Measurements from ENCODE around the gene IZUMO1R. TPM values are rescaled to one million over a fixed set of nuclear protein-coding genes. Genes with fewer than 3 reads are reported as not detected.
"Not testable (repeated sequence)": the region's sequence is repeated elsewhere in the genome, so short reads cannot be mapped to it uniquely, and the experiment has no call there.

IZUMO1R gene
- total RNA-seq, 1 experiment from 2014 or later, result not detected

DNA sequence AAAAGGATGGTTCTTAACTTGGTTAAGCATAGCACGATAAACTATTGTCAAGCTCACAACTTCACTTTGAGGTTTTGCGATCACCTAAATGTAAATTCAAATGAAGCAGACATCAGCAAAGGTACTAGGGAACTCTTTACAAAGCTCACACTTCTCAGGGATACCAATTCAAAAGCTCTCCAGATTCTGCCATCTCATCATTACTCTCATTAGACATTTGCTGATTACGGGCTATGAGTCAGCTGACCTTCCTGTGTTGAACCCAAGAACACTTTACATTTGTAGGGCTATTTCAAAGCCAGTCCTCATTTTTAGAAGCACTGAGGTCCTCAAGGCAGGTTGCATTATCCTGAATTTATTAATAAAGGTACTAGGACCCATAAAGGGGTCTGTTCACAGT lies 28.4 kb upstream of the IZUMO1R start:
- Histone ChIP-seq H3K4me3 (no peak overlapping the region), H3K79me2 (ENCODE audit: low read depth) (no peaks in the 10 kb centered on the region), H3F3A (ENCODE audit: insufficient read depth, low read depth) (no peaks in the 10 kb centered on the region), H2AFZ (no peak overlapping the region), H3K9me2 (ENCODE audit: insufficient read depth) (no peaks in the 10 kb centered on the region), H3K27ac (no peak overlapping the region), H4K20me1 (ENCODE audit: insufficient read depth) (no peaks in the 10 kb centered on the region), H3K27me3 (ENCODE audit: insufficient read depth, low read depth) (no peaks in the 10 kb centered on the region), H3K9me3 (ENCODE audit: insufficient read depth, low read depth) (no peaks in the 10 kb centered on the region), H3K4me2 (no peak overlapping the region), H3K36me3 (ENCODE audit: low read depth) (no peaks in the 10 kb centered on the region), H3K4me1 (replicated peaks; ENCODE audit: insufficient read depth) (no peaks in the 10 kb centered on the region)
- DNase-seq, result no peak
- ChIA-PET POLR2A (ENCODE audit: unreplicated experiment) (interaction anchor here (0.9 kb wide), 1 partner anchor 140 kb away, joined by 5 read pairs; no protein-coding TSS in a partner anchor), CTCF (no interaction called here)
- intact Hi-C loops (cut with micrococcal nuclease; ENCODE audit: unreplicated experiment), result no loop called here
- no peak for TF ChIP-seq EZH2 (IDR thresholded peaks at IDR 0.05; ENCODE audit: low read depth)
- TF ChIP-seq, protein P1, sequence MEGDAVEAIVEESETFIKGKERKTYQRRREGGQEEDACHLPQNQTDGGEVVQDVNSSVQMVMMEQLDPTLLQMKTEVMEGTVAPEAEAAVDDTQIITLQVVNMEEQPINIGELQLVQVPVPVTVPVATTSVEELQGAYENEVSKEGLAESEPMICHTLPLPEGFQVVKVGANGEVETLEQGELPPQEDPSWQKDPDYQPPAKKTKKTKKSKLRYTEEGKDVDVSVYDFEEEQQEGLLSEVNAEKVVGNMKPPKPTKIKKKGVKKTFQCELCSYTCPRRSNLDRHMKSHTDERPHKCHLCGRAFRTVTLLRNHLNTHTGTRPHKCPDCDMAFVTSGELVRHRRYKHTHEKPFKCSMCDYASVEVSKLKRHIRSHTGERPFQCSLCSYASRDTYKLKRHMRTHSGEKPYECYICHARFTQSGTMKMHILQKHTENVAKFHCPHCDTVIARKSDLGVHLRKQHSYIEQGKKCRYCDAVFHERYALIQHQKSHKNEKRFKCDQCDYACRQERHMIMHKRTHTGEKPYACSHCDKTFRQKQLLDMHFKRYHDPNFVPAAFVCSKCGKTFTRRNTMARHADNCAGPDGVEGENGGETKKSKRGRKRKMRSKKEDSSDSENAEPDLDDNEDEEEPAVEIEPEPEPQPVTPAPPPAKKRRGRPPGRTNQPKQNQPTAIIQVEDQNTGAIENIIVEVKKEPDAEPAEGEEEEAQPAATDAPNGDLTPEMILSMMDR (conservative IDR thresholded peaks at IDR 0.05), result no peak
- no TSS peak for BruUV-seq (replicated peaks)

DNA sequence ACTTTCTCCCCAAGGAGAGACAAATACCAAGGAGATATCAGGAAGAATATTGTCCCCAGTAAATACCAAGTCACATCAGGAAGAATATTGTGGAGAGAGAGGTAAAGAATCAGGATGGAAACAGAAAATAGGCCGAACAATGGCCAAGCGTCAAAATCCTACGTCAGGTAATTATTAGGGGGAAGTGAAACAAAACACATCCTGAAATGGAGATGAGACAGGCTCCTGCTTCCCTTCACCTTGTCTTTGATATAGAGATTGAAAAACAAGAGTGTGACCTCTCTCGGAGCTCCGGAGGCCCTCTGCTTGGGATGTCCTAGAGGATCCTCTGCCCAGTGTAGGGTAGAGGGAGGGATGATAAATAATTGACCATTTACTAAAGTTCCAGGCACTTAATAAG lies 27.4 kb upstream of the IZUMO1R start:
- no peaks in the 10 kb centered on the region for H3K9me2 ChIP-seq (ENCODE audit: insufficient read depth)
- no peaks in the 10 kb centered on the region for H3K4me1 ChIP-seq (replicated peaks; ENCODE audit: insufficient read depth)
- no TSS peak for BruUV-seq (replicated peaks)
- no peaks in the 10 kb centered on the region for H3F3A ChIP-seq (ENCODE audit: insufficient read depth, low read depth)
- DNase-seq, result no peak
- no peak overlapping the region for H3K4me3 ChIP-seq
- intact Hi-C loops (cut with micrococcal nuclease; ENCODE audit: unreplicated experiment), result no loop called here
- H4K20me1 ChIP-seq (ENCODE audit: insufficient read depth), result no peaks in the 10 kb centered on the region
- H3K27ac ChIP-seq, result no peak overlapping the region
- H3K9me3 ChIP-seq (ENCODE audit: insufficient read depth, low read depth), result no peaks in the 10 kb centered on the region
- no peak overlapping the region for H3K4me2 ChIP-seq
- H3K36me3 ChIP-seq (ENCODE audit: low read depth), result no peaks in the 10 kb centered on the region
- ChIA-PET CTCF (no interaction called here), POLR2A (ENCODE audit: unreplicated experiment) (no interaction called here)
- TF ChIP-seq, protein P1 (conservative IDR thresholded peaks at IDR 0.05), result no peak
- H2AFZ ChIP-seq, result no peak overlapping the region
- H3K27me3 ChIP-seq (ENCODE audit: insufficient read depth, low read depth), result no peaks in the 10 kb centered on the region
- no peaks in the 10 kb centered on the region for H3K79me2 ChIP-seq (ENCODE audit: low read depth)

DNA sequence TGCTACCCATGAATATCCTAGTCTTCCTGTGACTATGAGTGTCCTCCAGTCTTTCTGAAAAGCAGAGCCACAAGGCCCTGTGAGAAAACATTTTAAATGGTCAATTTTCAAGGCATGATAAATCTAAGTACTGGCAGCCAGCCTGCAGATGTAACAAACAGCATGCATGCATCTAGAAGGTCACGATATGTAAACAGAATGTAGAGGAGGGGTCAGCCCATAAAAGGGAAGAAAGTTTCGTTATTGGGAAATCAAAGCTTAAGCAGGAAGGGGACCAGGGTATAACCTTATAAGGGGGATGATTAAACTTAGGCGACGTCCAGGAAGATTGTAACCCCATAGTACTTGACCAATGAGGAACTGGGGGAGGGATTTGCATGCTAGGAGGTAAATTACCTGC lies 26.2 kb upstream of the IZUMO1R start:
- H3K36me3 ChIP-seq (ENCODE audit: low read depth); CTCF ChIA-PET; H3K79me2 ChIP-seq (ENCODE audit: low read depth); H3K4me1 ChIP-seq (replicated peaks; ENCODE audit: insufficient read depth); H3K27me3 ChIP-seq (ENCODE audit: insufficient read depth, low read depth); H3K4me3 ChIP-seq; H3K9me3 ChIP-seq (ENCODE audit: insufficient read depth, low read depth); BruUV-seq (replicated peaks); H3F3A ChIP-seq (ENCODE audit: insufficient read depth, low read depth); H3K4me2 ChIP-seq; intact Hi-C loops (cut with micrococcal nuclease; ENCODE audit: unreplicated experiment); H2AFZ ChIP-seq; POLR2A ChIA-PET (ENCODE audit: unreplicated experiment); H3K9me2 ChIP-seq (ENCODE audit: insufficient read depth); H3K27ac ChIP-seq; H4K20me1 ChIP-seq (ENCODE audit: insufficient read depth): not testable (repeated sequence)
- peak in 1 of 2 experiments; percentile 49 for DNase-seq

DNA sequence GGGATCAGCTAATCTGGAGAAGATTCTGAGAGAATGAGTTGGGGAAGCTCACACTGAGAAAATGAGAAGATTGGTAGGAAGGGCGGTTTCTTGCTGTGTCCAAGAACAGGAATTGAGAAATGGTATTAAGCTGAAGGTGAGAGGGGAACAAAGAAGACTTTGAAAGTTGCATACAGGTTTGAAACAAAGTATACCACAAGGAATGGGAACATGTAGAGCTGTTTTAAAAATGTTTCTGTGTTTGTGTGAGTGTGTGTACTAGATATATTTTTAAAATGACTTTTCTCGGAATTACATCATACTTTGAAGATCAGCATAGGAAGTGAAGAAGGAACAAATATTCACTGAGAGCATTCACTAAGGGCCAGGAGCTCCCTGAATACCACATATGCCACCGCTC lies 24.4 kb upstream of the IZUMO1R start:
- no peak for TF ChIP-seq EZH2 (IDR thresholded peaks at IDR 0.05; ENCODE audit: low read depth)
- TF ChIP-seq, protein P1 (conservative IDR thresholded peaks at IDR 0.05), result no peak
- Histone ChIP-seq H3K27ac (no peak overlapping the region), H2AFZ (no peak overlapping the region), H3K4me3 (no peak overlapping the region), H3K9me3 (ENCODE audit: insufficient read depth, low read depth) (no peaks in the 10 kb centered on the region), H3K36me3 (ENCODE audit: low read depth) (no peaks in the 10 kb centered on the region), H3F3A (ENCODE audit: insufficient read depth, low read depth) (no peaks in the 10 kb centered on the region), H3K9me2 (ENCODE audit: insufficient read depth) (no peaks in the 10 kb centered on the region), H3K4me2 (no peak overlapping the region), H3K79me2 (ENCODE audit: low read depth) (no peaks in the 10 kb centered on the region), H3K27me3 (ENCODE audit: insufficient read depth, low read depth) (peaks cover 4% of the 10 kb centered on the region; the same call in 1 of the 2 replicates), H3K4me1 (replicated peaks; ENCODE audit: insufficient read depth) (no peaks in the 10 kb centered on the region), H4K20me1 (ENCODE audit: insufficient read depth) (no peaks in the 10 kb centered on the region)
- DNase-seq, result no peak
- intact Hi-C loops (cut with micrococcal nuclease; ENCODE audit: unreplicated experiment), result no loop called here
- CTCF ChIA-PET, result no interaction called here
- BruUV-seq (replicated peaks), result no TSS peak
- POLR2A ChIA-PET (ENCODE audit: unreplicated experiment), result no interaction called here
